Mucosa of stomach (tissue), 1 donor: ENCODE data around the gene SH3D19.

Experiments
- H3K27me3 ChIP-seq: one replicate; pipeline ENCODE4 v1.7.0; 2013; ENCODE audit warnings: mild to moderate bottlenecking, low read length; ENCODE audit not compliant: control insufficient read depth, insufficient read depth
- H3K36me3 ChIP-seq: one replicate; pipeline ENCODE4 v1.7.0; 2013; ENCODE audit warnings: low read length; ENCODE audit not compliant: control insufficient read depth, insufficient read depth
- H3K4me1 ChIP-seq: one replicate; pipeline ENCODE4 v1.7.0; 2013; ENCODE audit warnings: mild to moderate bottlenecking, low read length; ENCODE audit not compliant: control insufficient read depth, insufficient read depth
- H3K4me3 ChIP-seq: one replicate; pipeline ENCODE4 v1.7.0; 2013; ENCODE audit warnings: low read length
- H3K9ac ChIP-seq: one replicate; pipeline ENCODE4 v1.7.0; 2013; ENCODE audit warnings: mild to moderate bottlenecking, low read length, moderate library complexity
- H3K9me3 ChIP-seq: one replicate; pipeline ENCODE4 v1.7.0; 2013; ENCODE audit warnings: mild to moderate bottlenecking, low read length, moderate library complexity; ENCODE audit not compliant: control insufficient read depth
- donor health status: Pancreatic carcinoma.

Gene SH3D19

GRCh38 chr4:151318307-151319006 is 6.9 kb downstream of the SH3D19 start:
- Histone ChIP-seq H3K4me3 (no peak overlapping the region), H3K4me1 (peaks cover 35% of the 10 kb centered on the region), H3K9me3 (no peaks in the 10 kb centered on the region), H3K9ac (no peak overlapping the region), H3K36me3 (no peaks in the 10 kb centered on the region), H3K27me3 (no peaks in the 10 kb centered on the region)

- Histone ChIP-seq H3K9ac (no peak overlapping the region), H3K36me3 (no peaks in the 10 kb centered on the region), H3K9me3 (no peaks in the 10 kb centered on the region), H3K4me3 (no peak overlapping the region), H3K27me3 (no peaks in the 10 kb centered on the region), H3K4me1 (peaks cover 35% of the 10 kb centered on the region)
These were observed 8.8 kb downstream of the SH3D19 start for GRCh38 chr4:151316645-151317044.

- H3K4me3 ChIP-seq, result no peak overlapping the region
- H3K9me3 ChIP-seq, result no peaks in the 10 kb centered on the region
- H3K27me3 ChIP-seq, result no peaks in the 10 kb centered on the region
- H3K4me1 ChIP-seq, result peaks cover 29% of the 10 kb centered on the region
- H3K36me3 ChIP-seq, result no peaks in the 10 kb centered on the region
- H3K9ac ChIP-seq, result no peak overlapping the region
These were observed 10.1 kb downstream of the SH3D19 start for GRCh38 chr4:151315212-151315886.

GRCh38 chr4:151314479-151314878 is 10.9 kb downstream of the SH3D19 start:
- Histone ChIP-seq H3K4me3 (no peak overlapping the region), H3K36me3 (no peaks in the 10 kb centered on the region), H3K9ac (no peak overlapping the region), H3K4me1 (peaks cover 29% of the 10 kb centered on the region), H3K9me3 (no peaks in the 10 kb centered on the region), H3K27me3 (no peaks in the 10 kb centered on the region)

- Histone ChIP-seq H3K9ac (no peak overlapping the region), H3K4me3 (no peak overlapping the region), H3K27me3 (no peaks in the 10 kb centered on the region), H3K4me1 (peaks cover 29% of the 10 kb centered on the region), H3K36me3 (no peaks in the 10 kb centered on the region), H3K9me3 (no peaks in the 10 kb centered on the region)
These were observed 11.4 kb downstream of the SH3D19 start for GRCh38 chr4:151314010-151314355.

- H3K36me3 ChIP-seq, result no peaks in the 10 kb centered on the region
- H3K9me3 ChIP-seq, result no peaks in the 10 kb centered on the region
- H3K27me3 ChIP-seq, result no peaks in the 10 kb centered on the region
- no peak overlapping the region for H3K9ac ChIP-seq
- H3K4me1 ChIP-seq, result peaks cover 29% of the 10 kb centered on the region
- no peak overlapping the region for H3K4me3 ChIP-seq
These were observed 11.9 kb downstream of the SH3D19 start for GRCh38 chr4:151313306-151314009.

- H3K4me1 ChIP-seq, result peaks cover 17% of the 10 kb centered on the region
- no peaks in the 10 kb centered on the region for H3K9me3 ChIP-seq
- no peaks in the 10 kb centered on the region for H3K36me3 ChIP-seq
- H3K4me3 ChIP-seq, result no peak overlapping the region
- no peak overlapping the region for H3K9ac ChIP-seq
- no peaks in the 10 kb centered on the region for H3K27me3 ChIP-seq
These were observed 15.2 kb downstream of the SH3D19 start for GRCh38 chr4:151310124-151310728.

GRCh38 chr4:151304755-151305154 is 20.6 kb downstream of the SH3D19 start:
- Histone ChIP-seq H3K4me1 (peaks cover 10% of the 10 kb centered on the region), H3K36me3 (no peaks in the 10 kb centered on the region), H3K9me3 (no peaks in the 10 kb centered on the region), H3K27me3 (no peaks in the 10 kb centered on the region), H3K9ac (no peak overlapping the region), H3K4me3 (no peak overlapping the region)

- H3K4me1 ChIP-seq, result peaks cover 10% of the 10 kb centered on the region
- no peak overlapping the region for H3K9ac ChIP-seq
- no peaks in the 10 kb centered on the region for H3K9me3 ChIP-seq
- no peaks in the 10 kb centered on the region for H3K27me3 ChIP-seq
- no peak overlapping the region for H3K4me3 ChIP-seq
- no peaks in the 10 kb centered on the region for H3K36me3 ChIP-seq
These were observed 21.2 kb downstream of the SH3D19 start for GRCh38 chr4:151304226-151304625.

GRCh38 chr4:151302432-151302831 is 23.0 kb downstream of the SH3D19 start:
- Histone ChIP-seq H3K9ac (no peak overlapping the region), H3K4me1 (peaks cover 10% of the 10 kb centered on the region), H3K9me3 (no peaks in the 10 kb centered on the region), H3K4me3 (no peak overlapping the region), H3K36me3 (no peaks in the 10 kb centered on the region), H3K27me3 (no peaks in the 10 kb centered on the region)

- H3K27me3 ChIP-seq, result no peaks in the 10 kb centered on the region
- H3K9me3 ChIP-seq, result no peaks in the 10 kb centered on the region
- no peak overlapping the region for H3K9ac ChIP-seq
- H3K4me1 ChIP-seq, result peaks cover 20% of the 10 kb centered on the region
- no peak overlapping the region for H3K4me3 ChIP-seq
- H3K36me3 ChIP-seq, result no peaks in the 10 kb centered on the region
These were observed 28.2 kb downstream of the SH3D19 start for GRCh38 chr4:151297170-151297569.

- H3K4me1 ChIP-seq, result peaks cover 20% of the 10 kb centered on the region
- no peaks in the 10 kb centered on the region for H3K27me3 ChIP-seq
- H3K9me3 ChIP-seq, result no peaks in the 10 kb centered on the region
- no peaks in the 10 kb centered on the region for H3K36me3 ChIP-seq
- H3K9ac ChIP-seq, result no peak overlapping the region
- no peak overlapping the region for H3K4me3 ChIP-seq
These were observed 29.2 kb downstream of the SH3D19 start for GRCh38 chr4:151296227-151296626.
